Fibroblast of villous mesenchyme (primary cell): ENCODE measurements around the gene KCNAB3. TPM values are rescaled to one million over a fixed set of nuclear protein-coding genes. Genes with fewer than 3 reads are reported as not detected.

Experiments
- DNase-seq: peaks from one replicate; pipeline ENCODE4 v3.0.0-alpha.2; 2010; ENCODE audit warnings: low read depth
- H3K4me3 ChIP-seq: 2 replicates; pipeline ENCODE4 v1.5.1; 2011; ENCODE audit warnings: low read depth, mild to moderate bottlenecking, low read length
- CTCF ChIP-seq: IDR thresholded peaks from 2 replicates; pipeline ENCODE4 v1.5.1; 2012; ENCODE audit warnings: low read depth, mild to moderate bottlenecking, low read length; ENCODE audit not compliant: insufficient read depth
- total RNA-seq: library from RNA; depleted of rRNA; stranded (reverse); fragments of >200 nt; gene quantifications from 2 replicates; pipeline ENCODE4 v1.2.3, GENCODE V29; 2012

The KCNAB3 gene
- total RNA-seq, 1 donor = 1.7 TPM

- TF ChIP-seq CTCF = no peak
- H3K4me3 ChIP-seq = no peak overlapping the region
- DNase-seq = no peak
Observed at GRCh38 chr17:7951143-7951792, 21.6 kb upstream of the KCNAB3 start.

- no peak for TF ChIP-seq CTCF
- H3K4me3 ChIP-seq = no peak overlapping the region
- DNase-seq = no peak
Observed at GRCh38 chr17:7950578-7950977, 20.9 kb upstream of the KCNAB3 start.

- DNase-seq = no peak
- no peak for TF ChIP-seq CTCF
- H3K4me3 ChIP-seq = no peak overlapping the region
Observed at GRCh38 chr17:7947651-7948050, 18.0 kb upstream of the KCNAB3 start.

GRCh38 chr17:7946441-7946840 lies 16.8 kb upstream of the KCNAB3 start:
- no peak for TF ChIP-seq CTCF
- DNase-seq = no peak
- no peak overlapping the region for H3K4me3 ChIP-seq

GRCh38 chr17:7945651-7946050 lies 16.0 kb upstream of the KCNAB3 start:
- no peak for DNase-seq
- no peak overlapping the region for H3K4me3 ChIP-seq
- no peak for TF ChIP-seq CTCF

- no peak overlapping the region for H3K4me3 ChIP-seq
- TF ChIP-seq CTCF = no peak
- DNase-seq = no peak
Observed at GRCh38 chr17:7944326-7944725, 14.7 kb upstream of the KCNAB3 start.

- H3K4me3 ChIP-seq = no peak overlapping the region
- no peak for DNase-seq
- no peak for TF ChIP-seq CTCF
Observed at GRCh38 chr17:7943291-7943690, 13.6 kb upstream of the KCNAB3 start.
